GM04503 (cell line): ENCODE results near the gene ASPSCR1.
"Not testable (repeated sequence)": the region's sequence is repeated elsewhere in the genome, so short reads cannot be mapped to it uniquely, and the experiment has no call there.

Experiments used
- DNase-seq: peaks from one replicate; pipeline ENCODE4 v3.0.0-alpha.2; 2012; ENCODE audit warnings: low read depth

The ASPSCR1 gene

GRCh38 chr17:82025401-82026107, 48.1 kb downstream of the ASPSCR1 start:
- DNase-seq = no peak

GRCh38 chr17:82028246-82028645, 50.8 kb downstream of the ASPSCR1 start:
- DNase-seq = no peak

DNA sequence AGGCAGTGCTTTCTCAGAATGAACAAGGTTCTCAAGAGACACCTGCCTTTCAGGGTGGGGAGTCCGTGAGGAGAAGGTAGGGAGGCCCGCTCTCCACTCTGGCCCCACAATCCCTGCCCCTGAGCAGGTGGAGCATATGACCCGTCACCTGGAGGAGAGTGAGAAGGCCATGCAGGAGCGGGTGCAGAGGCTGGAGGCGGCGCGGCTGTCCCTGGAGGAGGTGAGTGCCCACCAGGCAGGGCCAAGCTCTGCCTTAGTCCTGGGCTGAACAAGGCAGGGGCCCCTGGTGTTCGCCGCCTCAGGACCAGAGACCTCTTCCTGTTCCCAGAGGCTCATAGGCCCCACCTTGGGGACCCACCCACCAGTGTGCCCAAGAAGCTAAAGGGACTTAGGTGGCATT, 51.5 kb downstream of the ASPSCR1 start:
- no peak for DNase-seq

DNA sequence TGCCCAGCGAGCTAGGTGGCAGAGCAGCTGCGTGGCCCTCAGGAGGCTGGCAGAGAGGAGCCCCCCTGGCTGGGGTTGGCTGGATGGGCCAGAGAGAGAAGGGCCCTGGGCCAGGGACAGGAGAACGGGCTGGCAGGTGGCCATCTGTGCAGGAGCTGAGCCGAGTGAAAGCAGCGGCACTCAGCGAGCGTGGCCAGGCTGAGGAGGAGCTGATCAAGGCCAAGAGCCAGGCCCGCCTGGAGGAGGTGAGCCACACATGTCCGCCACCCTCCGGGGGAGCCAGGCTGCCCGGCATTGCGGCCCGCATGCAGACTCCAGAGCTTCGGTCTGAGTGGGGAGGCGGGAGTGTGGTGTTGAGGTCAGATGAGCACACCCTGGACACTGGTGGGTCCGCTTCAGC, 52.0 kb downstream of the ASPSCR1 start:
- no peak for DNase-seq

GRCh38 chr17:82029990-82030469, 52.6 kb downstream of the ASPSCR1 start:
- no peak for DNase-seq

- DNase-seq = no peak
These were observed 53.3 kb downstream of the ASPSCR1 start for GRCh38 chr17:82030470-82031302.

DNA sequence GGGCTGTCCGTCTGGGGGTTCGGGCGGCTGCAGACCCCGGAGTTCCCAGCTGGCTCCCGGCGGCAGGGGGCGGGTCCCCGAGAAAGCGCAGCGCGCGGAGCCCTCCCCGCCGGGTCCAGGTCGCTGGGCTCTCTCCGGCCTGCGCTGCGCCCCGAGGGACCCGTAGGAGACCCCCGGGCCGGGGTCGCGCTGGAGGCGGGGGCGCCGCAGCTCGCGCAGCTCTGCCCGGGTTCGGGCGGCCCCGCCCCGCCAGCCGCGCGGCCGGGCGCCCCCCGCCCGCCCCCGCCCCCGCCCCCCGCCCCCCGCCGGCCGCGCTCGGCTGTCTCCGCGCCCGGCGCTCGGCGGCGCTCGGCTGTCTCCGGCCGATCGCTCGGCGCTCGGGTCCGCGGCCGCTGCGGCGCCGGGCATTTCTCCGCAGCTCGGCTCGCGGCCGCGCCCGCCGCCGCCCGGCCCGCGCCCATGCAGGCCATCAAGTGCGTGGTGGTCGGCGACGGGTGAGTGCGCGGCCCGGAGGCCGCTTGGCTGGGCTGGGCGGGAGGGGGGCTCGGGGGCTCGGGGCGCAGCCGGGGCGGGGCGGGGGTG, 54.0 kb downstream of the ASPSCR1 start, which contains the start of gene RAC3:
Gene RAC3, plus strand, starts transcription at position 376 of the 582 bp plus-strand sequence. Its CDS starts 84 bp downstream, at position 460.
- DNase-seq = no peak

GRCh38 chr17:82031885-82032627, 54.6 kb downstream of the ASPSCR1 start:
- DNase-seq = no peak

DNA sequence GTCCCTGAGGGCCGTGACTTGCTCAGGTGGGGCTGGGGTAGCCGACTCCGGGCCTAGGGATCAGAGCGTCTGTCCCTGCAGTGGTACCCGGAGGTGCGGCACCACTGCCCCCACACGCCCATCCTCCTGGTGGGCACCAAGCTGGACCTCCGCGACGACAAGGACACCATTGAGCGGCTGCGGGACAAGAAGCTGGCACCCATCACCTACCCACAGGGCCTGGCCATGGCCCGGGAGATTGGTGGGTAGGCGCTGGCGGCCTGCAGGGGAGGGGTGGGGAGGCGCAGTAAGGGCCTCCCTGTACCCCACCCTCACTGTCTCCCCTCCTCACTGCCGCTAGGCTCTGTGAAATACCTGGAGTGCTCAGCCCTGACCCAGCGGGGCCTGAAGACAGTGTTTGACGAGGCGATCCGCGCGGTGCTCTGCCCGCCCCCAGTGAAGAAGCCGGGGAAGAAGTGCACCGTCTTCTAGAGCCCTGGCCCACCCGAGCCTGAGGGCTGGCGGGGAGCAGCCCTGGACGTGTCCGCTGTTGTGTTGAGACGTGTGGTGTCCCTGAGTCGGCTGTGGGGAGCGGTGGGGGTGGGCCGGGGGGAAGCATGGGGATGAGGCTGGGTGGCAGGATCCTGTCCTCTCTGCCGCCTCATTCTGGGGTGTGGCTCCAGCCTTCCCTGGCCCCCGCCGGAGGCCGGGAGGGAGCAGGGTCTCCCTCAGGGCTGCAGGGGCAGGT, 56.1 kb downstream of the ASPSCR1 start:
- no peak for DNase-seq

GRCh38 chr17:82034371-82035011, 57.1 kb downstream of the ASPSCR1 start:
- DNase-seq = no peak

- no peak for DNase-seq
These were observed 58.1 kb downstream of the ASPSCR1 start for GRCh38 chr17:82035488-82035887.

GRCh38 chr17:82035956-82036633, 58.7 kb downstream of the ASPSCR1 start:
- no peak for DNase-seq

DNA sequence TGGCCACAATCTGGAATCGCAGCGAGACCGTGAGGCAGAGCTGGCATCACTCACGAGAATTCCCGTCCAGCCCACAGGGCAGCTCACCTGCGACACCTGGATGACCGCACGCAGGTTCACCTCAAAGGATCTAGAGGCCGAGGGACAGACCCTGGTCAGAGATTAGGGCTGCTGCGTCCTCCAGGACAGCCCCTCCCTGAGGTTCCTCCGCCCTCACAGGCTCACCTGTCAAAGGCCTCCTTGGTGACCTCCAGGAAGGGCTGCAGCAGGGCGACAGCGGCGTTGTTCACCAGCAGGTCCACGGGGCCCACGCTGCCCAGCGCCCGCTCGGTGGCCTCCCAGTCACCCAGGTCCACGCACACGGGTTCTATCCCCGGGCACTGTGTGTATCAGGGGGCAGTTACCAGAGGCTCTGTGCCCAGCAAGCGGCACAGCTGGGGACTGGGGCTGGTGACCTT, 59.2 kb downstream of the ASPSCR1 start:
- DNase-seq = no peak

DNA sequence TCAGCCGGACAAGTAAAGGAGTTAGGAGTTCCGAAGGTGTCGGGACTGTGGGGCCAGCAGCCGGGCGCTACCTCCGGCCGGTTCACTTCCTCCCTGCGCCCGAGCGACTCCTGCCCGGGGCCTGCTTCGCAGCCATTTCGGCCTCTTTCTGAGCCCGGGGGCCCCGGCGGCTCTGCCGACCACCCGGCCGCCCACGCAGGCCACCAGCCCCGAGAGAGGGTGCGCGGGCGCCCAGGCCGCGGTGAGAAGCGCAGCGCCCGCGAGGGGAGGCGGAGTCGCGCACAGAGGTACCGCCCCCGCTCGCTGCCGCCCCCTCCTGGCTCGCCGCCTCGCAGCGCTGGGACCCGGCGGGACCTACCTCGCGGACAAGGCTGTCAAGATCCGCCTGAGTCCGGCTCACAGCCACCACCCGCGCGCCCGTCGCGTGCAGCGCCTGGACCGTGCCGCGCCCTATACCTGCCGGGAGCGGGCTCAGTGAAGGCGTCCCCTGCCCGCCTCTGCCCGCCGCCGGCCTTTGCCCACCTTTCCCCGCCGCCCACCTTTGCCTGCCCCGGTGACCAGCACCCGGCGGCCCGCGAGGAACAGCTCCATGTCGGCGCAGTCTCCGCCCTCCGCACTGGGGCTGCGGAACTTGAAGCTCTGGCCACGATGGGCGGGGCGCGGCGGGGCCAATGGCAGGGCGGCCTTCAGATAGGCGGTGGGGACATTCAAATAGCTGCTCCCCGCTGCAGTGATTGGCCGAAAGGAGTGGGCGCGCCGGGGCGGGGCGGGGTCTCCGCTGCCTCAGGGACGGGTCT, 59.9 kb downstream of the ASPSCR1 start, which contains the start of gene DCXR:
Gene DCXR, minus strand, starts transcription at position 606 of the 797 bp plus-strand sequence. Its CDS starts 15 bp downstream, at position 591.
- peak; percentile 55 for DNase-seq

- no peak for DNase-seq
These were observed 60.4 kb downstream of the ASPSCR1 start for GRCh38 chr17:82037889-82038195.

- not testable (repeated sequence) for DNase-seq
These were observed 61.5 kb downstream of the ASPSCR1 start for GRCh38 chr17:82038796-82039409.

- no peak for DNase-seq
These were observed 62.4 kb downstream of the ASPSCR1 start for GRCh38 chr17:82039695-82040299.

DNA sequence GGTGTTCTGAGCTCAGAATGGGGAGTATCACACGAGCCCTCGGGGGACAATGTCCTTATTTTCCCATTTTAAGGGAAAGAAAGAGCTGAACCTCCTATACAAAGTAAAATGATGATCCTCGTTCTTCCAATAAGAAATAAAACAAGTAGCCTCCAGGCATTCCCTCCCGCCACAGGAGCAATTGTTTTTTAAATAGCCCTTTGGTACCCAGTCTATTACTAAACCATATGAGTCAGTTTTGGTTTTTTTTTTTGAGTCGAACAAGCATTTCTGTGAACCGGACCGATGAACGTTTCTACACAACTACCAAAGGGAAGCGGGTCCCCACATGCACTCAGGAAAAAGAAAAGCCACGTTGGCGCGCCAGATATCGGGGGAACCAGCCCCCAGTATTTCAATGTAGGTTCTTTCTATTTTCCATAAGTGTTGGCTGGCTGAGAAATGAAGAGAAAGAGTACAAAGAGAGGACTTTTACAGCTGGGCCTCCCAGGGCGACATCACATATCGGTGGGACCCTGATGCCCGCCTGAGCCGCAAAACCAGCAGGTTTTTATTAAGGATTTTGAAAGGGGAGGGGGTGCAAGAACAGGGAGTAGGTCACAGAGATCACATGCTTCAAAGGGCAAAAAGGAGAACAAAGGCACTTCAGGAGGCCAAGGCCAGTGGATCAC, 63.9 kb downstream of the ASPSCR1 start:
- DNase-seq = no peak
